ENCODE measurements around the gene EHF. TPM values are rescaled to one million over a fixed set of nuclear protein-coding genes. Genes with fewer than 3 reads are reported as not detected.

The EHF gene
- total and polyA plus RNA-seq, 5 donors from 2014 or later, result not detected

DNA sequence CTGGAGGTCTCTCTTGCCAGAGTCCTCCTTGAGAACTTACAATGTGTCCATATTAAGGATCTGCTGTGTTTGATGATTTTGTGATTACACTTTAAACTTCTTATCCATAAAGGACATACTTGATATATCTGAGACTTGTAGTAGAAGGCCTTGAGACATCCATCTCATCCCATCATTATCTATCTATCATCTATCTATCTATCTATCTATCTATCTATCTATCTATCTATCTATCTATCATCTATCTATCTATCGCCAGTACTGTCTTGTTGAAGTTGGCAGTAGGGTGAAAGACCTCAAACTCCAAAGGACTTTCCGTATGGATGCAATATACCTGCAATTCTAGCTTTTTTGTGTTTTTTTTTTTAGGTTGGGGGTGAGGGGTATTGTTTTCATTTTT lies 2.5 kb upstream of the EHF start:
- Mint-ChIP-seq H3K4me3 (no peak overlapping the region), H3K9me3 (peaks cover 0 to 2% (median 0%) of the 10 kb centered on the region in 7 donors), H3K36me3 (no peaks in the 10 kb centered on the region), H3K27ac (peak overlapping the region in 1 of 3 donors; percentile 45), H3K4me1 (no peaks in the 10 kb centered on the region), H3K27me3 (peaks cover 5% of the 10 kb centered on the region)
- Histone ChIP-seq H3K4me3 (ENCODE audit: low read depth, low read length) (no peak overlapping the region), H3K9me3 (ENCODE audit: control insufficient read depth in 2 of 2, low read length in 2 of 2) (no peaks in the 10 kb centered on the region), H3K27me3 (ENCODE audit: control insufficient read depth, insufficient read depth, low read length) (peaks cover 1% of the 10 kb centered on the region), H3K4me1 (ENCODE audit: control insufficient read depth, insufficient read depth, low read length, poor library complexity, severe bottlenecking) (no peaks in the 10 kb centered on the region), H3K36me3 (ENCODE audit: control insufficient read depth, insufficient read depth, low read length) (no peaks in the 10 kb centered on the region), H3K27ac (ENCODE audit: insufficient read depth, low read length, poor library complexity, severe bottlenecking) (no peak overlapping the region)
- ATAC-seq (ENCODE audit: low read depth in 2 of 2), result no peak
- DNase-seq, result no peak

DNA sequence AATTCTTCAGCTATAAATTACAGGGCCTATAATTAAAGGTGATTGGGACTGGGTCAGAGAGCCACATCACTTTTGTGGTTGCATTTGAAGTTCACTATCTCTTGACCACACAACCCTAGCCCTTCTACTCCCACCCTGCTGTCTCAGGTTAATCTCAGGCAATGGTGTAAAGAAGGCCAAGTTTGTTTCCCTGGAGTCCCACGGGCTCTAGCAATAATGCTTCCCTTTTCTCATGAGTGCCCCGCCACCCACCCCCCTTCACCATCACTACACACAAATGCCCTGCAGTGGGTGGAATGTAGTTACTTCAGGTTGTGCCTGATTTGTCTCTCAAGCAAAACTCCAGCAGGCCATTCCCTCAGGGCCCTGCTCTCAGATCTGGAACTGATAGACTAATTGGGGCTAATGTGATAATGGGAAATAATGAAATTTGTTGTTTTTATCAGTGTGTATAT lies 1.8 kb upstream of the EHF start:
- H3K36me3 Mint-ChIP-seq, result no peaks in the 10 kb centered on the region
- ATAC-seq (ENCODE audit: low read depth in 2 of 2) (no peak), DNase-seq (no peak)
- Histone ChIP-seq H3K36me3 (ENCODE audit: control insufficient read depth, insufficient read depth, low read length) (no peaks in the 10 kb centered on the region), H3K4me1 (ENCODE audit: control insufficient read depth, insufficient read depth, low read length, poor library complexity, severe bottlenecking) (no peaks in the 10 kb centered on the region), H3K27me3 (ENCODE audit: control insufficient read depth, insufficient read depth, low read length) (peaks cover 1% of the 10 kb centered on the region), H3K4me3 (ENCODE audit: low read depth, low read length) (no peak overlapping the region), H3K9me3 (ENCODE audit: control insufficient read depth in 2 of 2, low read length in 2 of 2) (no peaks in the 10 kb centered on the region), H3K27ac (ENCODE audit: insufficient read depth, low read length, poor library complexity, severe bottlenecking) (no peak overlapping the region)
- no peak overlapping the region for H3K4me3 Mint-ChIP-seq
- peaks cover 0 to 2% (median 0%) of the 10 kb centered on the region in 7 donors for H3K9me3 Mint-ChIP-seq
- H3K27me3 Mint-ChIP-seq, result peaks cover 5% of the 10 kb centered on the region
- no peaks in the 10 kb centered on the region for H3K4me1 Mint-ChIP-seq
- no peak overlapping the region for H3K27ac Mint-ChIP-seq

GRCh38 chr11:34620202-34620601 lies 691 bp upstream of the EHF start:
- Histone ChIP-seq H3K27ac (ENCODE audit: insufficient read depth, low read length, poor library complexity, severe bottlenecking) (no peak overlapping the region), H3K4me3 (ENCODE audit: low read depth, low read length) (no peak overlapping the region), H3K27me3 (ENCODE audit: control insufficient read depth, insufficient read depth, low read length) (peaks cover 1% of the 10 kb centered on the region), H3K9me3 (ENCODE audit: control insufficient read depth in 2 of 2, low read length in 2 of 2) (no peaks in the 10 kb centered on the region), H3K36me3 (ENCODE audit: control insufficient read depth, insufficient read depth, low read length) (no peaks in the 10 kb centered on the region), H3K4me1 (ENCODE audit: control insufficient read depth, insufficient read depth, low read length, poor library complexity, severe bottlenecking) (no peaks in the 10 kb centered on the region)
- no peak for ATAC-seq (ENCODE audit: low read depth in 2 of 2)
- Mint-ChIP-seq H3K4me1 (no peaks in the 10 kb centered on the region), H3K27ac (no peak overlapping the region), H3K27me3 (peaks cover 5% of the 10 kb centered on the region), H3K4me3 (no peak overlapping the region), H3K36me3 (no peaks in the 10 kb centered on the region), H3K9me3 (peaks cover 0 to 2% (median 0%) of the 10 kb centered on the region in 7 donors)
- no peak for DNase-seq

DNA sequence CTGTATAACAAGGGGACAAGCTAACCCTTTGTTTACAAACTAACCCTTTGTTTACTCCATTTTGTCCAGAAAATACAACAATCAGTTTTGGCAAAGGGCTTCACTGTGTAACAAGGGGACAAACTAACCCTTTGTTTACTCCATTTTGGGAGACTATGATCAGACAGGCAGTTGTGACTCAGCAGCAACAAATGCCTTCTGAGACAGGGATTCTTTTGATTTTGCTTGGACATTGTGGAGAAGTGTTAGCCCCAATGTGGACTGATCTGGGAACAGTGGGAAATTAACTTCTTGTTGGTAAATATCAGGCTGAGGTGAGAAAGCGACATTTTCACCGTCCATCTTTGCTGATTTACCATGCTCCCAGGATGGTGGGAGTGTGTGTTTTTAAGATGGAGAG lies 983 bp downstream of the EHF start:
- H3K27me3 ChIP-seq (ENCODE audit: control insufficient read depth, insufficient read depth, low read length), result peaks cover 1% of the 10 kb centered on the region
- ATAC-seq (ENCODE audit: low read depth in 2 of 2), result no peak
- H3K36me3 ChIP-seq (ENCODE audit: control insufficient read depth, insufficient read depth, low read length), result no peaks in the 10 kb centered on the region
- Mint-ChIP-seq H3K4me1 (no peaks in the 10 kb centered on the region), H3K27me3 (no peaks in the 10 kb centered on the region), H3K4me3 (no peak overlapping the region), H3K36me3 (no peaks in the 10 kb centered on the region), H3K27ac (no peak overlapping the region), H3K9me3 (peaks cover 0 to 2% (median 0%) of the 10 kb centered on the region in 7 donors)
- H3K4me1 ChIP-seq (ENCODE audit: control insufficient read depth, insufficient read depth, low read length, poor library complexity, severe bottlenecking), result no peaks in the 10 kb centered on the region
- no peak overlapping the region for H3K4me3 ChIP-seq (ENCODE audit: low read depth, low read length)
- DNase-seq, result no peak
- no peaks in the 10 kb centered on the region for H3K9me3 ChIP-seq (ENCODE audit: control insufficient read depth in 2 of 2, low read length in 2 of 2)
- H3K27ac ChIP-seq (ENCODE audit: insufficient read depth, low read length, poor library complexity, severe bottlenecking), result no peak overlapping the region

GRCh38 chr11:34623463-34623862 lies 2.6 kb downstream of the EHF start:
- Histone ChIP-seq H3K27ac (ENCODE audit: insufficient read depth, low read length, poor library complexity, severe bottlenecking) (no peak overlapping the region), H3K4me3 (ENCODE audit: low read depth, low read length) (no peak overlapping the region), H3K4me1 (ENCODE audit: control insufficient read depth, insufficient read depth, low read length, poor library complexity, severe bottlenecking) (no peaks in the 10 kb centered on the region), H3K36me3 (ENCODE audit: control insufficient read depth, insufficient read depth, low read length) (no peaks in the 10 kb centered on the region), H3K9me3 (ENCODE audit: control insufficient read depth in 2 of 2, low read length in 2 of 2) (no peaks in the 10 kb centered on the region), H3K27me3 (ENCODE audit: control insufficient read depth, insufficient read depth, low read length) (no peaks in the 10 kb centered on the region)
- Mint-ChIP-seq H3K9me3 (peaks cover 0 to 2% (median 0%) of the 10 kb centered on the region in 7 donors), H3K27me3 (no peaks in the 10 kb centered on the region), H3K4me1 (no peaks in the 10 kb centered on the region), H3K36me3 (no peaks in the 10 kb centered on the region), H3K4me3 (no peak overlapping the region), H3K27ac (no peak overlapping the region)
- ATAC-seq (ENCODE audit: low read depth in 2 of 2), result no peak
- DNase-seq, result no peak

DNA sequence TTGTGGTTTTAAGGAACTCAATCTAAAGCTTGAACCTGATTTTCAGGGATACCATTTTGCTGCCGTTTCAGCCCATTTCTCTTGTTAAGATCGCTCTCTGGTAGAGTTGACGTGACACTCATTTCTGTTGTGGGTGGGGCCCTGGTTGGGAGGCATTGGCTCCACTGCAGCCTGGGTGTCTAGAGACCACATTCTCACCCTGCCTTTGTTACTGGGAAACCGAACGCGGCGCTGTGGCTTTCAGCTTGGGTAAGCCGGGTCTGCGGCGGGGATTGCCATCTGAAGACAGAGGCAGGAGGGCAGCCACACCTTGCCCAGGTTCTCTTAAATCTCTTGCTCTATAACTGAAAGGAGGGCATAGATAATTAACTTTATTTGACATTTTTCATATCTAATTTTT lies 3.2 kb downstream of the EHF start:
- DNase-seq (no peak), ATAC-seq (ENCODE audit: low read depth in 2 of 2) (no peak)
- Histone ChIP-seq H3K27me3 (ENCODE audit: control insufficient read depth, insufficient read depth, low read length) (no peaks in the 10 kb centered on the region), H3K9me3 (ENCODE audit: control insufficient read depth in 2 of 2, low read length in 2 of 2) (no peaks in the 10 kb centered on the region), H3K27ac (ENCODE audit: insufficient read depth, low read length, poor library complexity, severe bottlenecking) (no peak overlapping the region), H3K4me1 (ENCODE audit: control insufficient read depth, insufficient read depth, low read length, poor library complexity, severe bottlenecking) (no peaks in the 10 kb centered on the region), H3K4me3 (ENCODE audit: low read depth, low read length) (no peak overlapping the region), H3K36me3 (ENCODE audit: control insufficient read depth, insufficient read depth, low read length) (no peaks in the 10 kb centered on the region)
- Mint-ChIP-seq H3K4me1 (no peaks in the 10 kb centered on the region), H3K36me3 (no peaks in the 10 kb centered on the region), H3K9me3 (peaks cover 0 to 2% (median 0%) of the 10 kb centered on the region in 7 donors), H3K4me3 (no peak overlapping the region), H3K27me3 (peaks cover 5% of the 10 kb centered on the region), H3K27ac (peak overlapping the region in 1 of 3 donors; percentile 21)

DNA sequence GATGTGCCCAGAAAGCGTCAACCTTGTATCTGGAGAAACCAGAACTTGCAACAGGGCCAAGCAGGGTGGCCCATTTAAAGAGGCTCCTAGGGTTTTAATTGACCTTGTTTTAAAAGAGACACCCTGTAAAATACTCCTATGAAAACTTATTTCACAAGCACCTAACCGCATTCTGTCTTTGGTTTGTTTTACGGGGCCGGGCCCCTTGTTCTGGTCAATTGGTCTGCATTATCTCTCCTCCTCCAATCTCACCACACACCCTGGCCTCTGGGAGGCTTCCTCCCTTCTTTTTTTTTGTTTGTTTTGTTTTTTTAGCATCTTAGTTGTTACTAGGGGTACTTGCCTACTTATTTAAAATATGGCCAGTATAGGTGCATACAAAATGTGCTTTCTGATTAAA lies 4.7 kb downstream of the EHF start:
- Histone ChIP-seq H3K9me3 (ENCODE audit: control insufficient read depth in 2 of 2, low read length in 2 of 2) (no peaks in the 10 kb centered on the region), H3K27ac (ENCODE audit: insufficient read depth, low read length, poor library complexity, severe bottlenecking) (no peak overlapping the region), H3K4me3 (ENCODE audit: low read depth, low read length) (no peak overlapping the region), H3K4me1 (ENCODE audit: control insufficient read depth, insufficient read depth, low read length, poor library complexity, severe bottlenecking) (no peaks in the 10 kb centered on the region), H3K36me3 (ENCODE audit: control insufficient read depth, insufficient read depth, low read length) (no peaks in the 10 kb centered on the region), H3K27me3 (ENCODE audit: control insufficient read depth, insufficient read depth, low read length) (no peaks in the 10 kb centered on the region)
- no peaks in the 10 kb centered on the region for H3K4me1 Mint-ChIP-seq
- H3K4me3 Mint-ChIP-seq, result no peak overlapping the region
- peaks cover 0 to 2% (median 0%) of the 10 kb centered on the region in 7 donors for H3K9me3 Mint-ChIP-seq
- ATAC-seq (ENCODE audit: low read depth in 2 of 2), result no peak
- H3K36me3 Mint-ChIP-seq, result no peaks in the 10 kb centered on the region
- H3K27me3 Mint-ChIP-seq, result peaks cover 8% of the 10 kb centered on the region
- DNase-seq, result no peak
- H3K27ac Mint-ChIP-seq, result peak overlapping the region in 1 of 3 donors; percentile 67

GRCh38 chr11:34626393-34626792 lies 5.5 kb downstream of the EHF start:
- H3K4me1 ChIP-seq (ENCODE audit: control insufficient read depth, insufficient read depth, low read length, poor library complexity, severe bottlenecking), result no peaks in the 10 kb centered on the region
- no peaks in the 10 kb centered on the region for H3K36me3 ChIP-seq (ENCODE audit: control insufficient read depth, insufficient read depth, low read length)
- no peak for ATAC-seq (ENCODE audit: low read depth in 2 of 2)
- peaks cover 0 to 2% (median 0%) of the 10 kb centered on the region in 7 donors for H3K9me3 Mint-ChIP-seq
- H3K27me3 ChIP-seq (ENCODE audit: control insufficient read depth, insufficient read depth, low read length), result no peaks in the 10 kb centered on the region
- DNase-seq, result no peak
- no peaks in the 10 kb centered on the region for H3K4me1 Mint-ChIP-seq
- no peak overlapping the region for H3K27ac Mint-ChIP-seq
- H3K4me3 Mint-ChIP-seq, result no peak overlapping the region
- peaks cover 8% of the 10 kb centered on the region for H3K27me3 Mint-ChIP-seq
- no peaks in the 10 kb centered on the region for H3K36me3 Mint-ChIP-seq
- H3K9me3 ChIP-seq (ENCODE audit: control insufficient read depth in 2 of 2, low read length in 2 of 2), result no peaks in the 10 kb centered on the region
- no peak overlapping the region for H3K4me3 ChIP-seq (ENCODE audit: low read depth, low read length)
- H3K27ac ChIP-seq (ENCODE audit: insufficient read depth, low read length, poor library complexity, severe bottlenecking), result no peak overlapping the region
